Transverse colon (tissue), 4 donors: ENCODE measurements around the gene ZC3HAV1L. TPM values are rescaled to one million over a fixed set of nuclear protein-coding genes. Genes with fewer than 3 reads are reported as not detected.

Experiments used
- DNase-seq: peaks from one replicate; pipeline ENCODE4 v3.0.0-alpha.2; 2019
- H3K27ac ChIP-seq, 4 donors: fragments of 200-600 bp; sonication (generic); 2 replicates each; pipeline ENCODE4 v1.5.1; 2016 to 2018; ENCODE audit warnings: inconsistent platforms in 4 of 4
- H3K27me3 ChIP-seq: fragments of 200-600 bp; sonication (generic); 2 replicates; pipeline ENCODE4 v1.5.1; 2017; ENCODE audit warnings: inconsistent platforms
- H3K36me3 ChIP-seq, 4 donors: fragments of 200-600 bp; sonication (generic); 2 replicates each; pipeline ENCODE4 v1.5.1; 2017 to 2019; ENCODE audit warnings: inconsistent platforms in 4 of 4
- H3K4me1 ChIP-seq, 4 donors: fragments of 200-600 bp; sonication (generic); 2 replicates each; pipeline ENCODE4 v1.5.1; 2017 to 2020; ENCODE audit warnings: inconsistent platforms in 4 of 4
- H3K4me3 ChIP-seq, 4 donors: fragments of 200-600 bp; sonication (generic); 1 replicate in 1 of 4; 2 replicates in 3 of 4; pipeline versions ENCODE4 v1.5.1 to v1.6.1; 2017 to 2019; ENCODE audit warnings: inconsistent platforms in 4 of 4
- H3K9me3 ChIP-seq, 2 donors: fragments of 200-600 bp; sonication (generic); 2 replicates each; pipeline ENCODE4 v1.5.1; 2017 to 2019; ENCODE audit warnings: inconsistent platforms in 2 of 2
- EP300 ChIP-seq: sonication (generic); formaldehyde crosslinking; IDR thresholded peaks from one replicate; pipeline ENCODE4 v1.6.1; 2017; ENCODE audit warnings: antibody characterized with exemption, low read depth
- POLR2A ChIP-seq: fragments of 450-650 bp; IDR thresholded peaks from one replicate; pipeline ENCODE4 v1.6.1; 2016; ENCODE audit warnings: antibody characterized with exemption, mild to moderate bottlenecking, moderate library complexity
- POLR2AphosphoS5 ChIP-seq, 3 donors: sonication (generic); formaldehyde crosslinking; IDR thresholded peaks; one replicate each; pipeline ENCODE4 v1.6.1; 2016; ENCODE audit warnings: antibody characterized with exemption in 3 of 3
- WGBS, 2 donors: methylation state at CpG; one replicate each; pipeline ENCODE4 v1.1.5; 2018; ENCODE audit warnings: low coverage in 1 of 2; 5-methylcytosine and 5-hydroxymethylcytosine counted together
- in situ Hi-C, 4 donors: fragments of 200-750 bp; cut with MboI; loops; one replicate each; pipeline versions ENCODE4 v1.15.0 to v1.15.1; 2017; ENCODE audit warnings: low sequenced_read_pairs in 3 of 4, low pct_ligation_motif_present in 1 of 4, low pct_unique_long_range_greater_than_20kb in 1 of 4
- intact Hi-C: fragments of 100-400 bp; cut with DNase I; formaldehyde crosslinking; loops from one replicate; pipeline ENCODE4 v1.15.1; 2023; ENCODE audit warnings: low total_unique reads
- total RNA-seq, 4 donors: library from RNA; depleted of rRNA; stranded (reverse); fragments of >200 nt; gene quantifications; one replicate each; pipeline ENCODE4 v1.1.0, GENCODE V29; 2016
- TF ChIP-seq, protein P1 (sequence below), 5 experiments: fragments of 200-600 bp in 3 of 5; fragments of 450-650 bp in 2 of 5; sonication (generic) in 3 of 5; IDR thresholded peaks; 1 replicate in 2 of 5; 2 replicates in 3 of 5; pipeline ENCODE4 v1.5.1; 2016 to 2017; ENCODE audit warnings: antibody characterized with exemption in 5 of 5, inconsistent platforms in 3 of 5, mild to moderate bottlenecking in 2 of 5, moderate library complexity in 1 of 5

The ZC3HAV1L gene
- total RNA-seq, 4 donors from 2014 or later = 5.2 to 71.4 (median 14.7) TPM

DNA sequence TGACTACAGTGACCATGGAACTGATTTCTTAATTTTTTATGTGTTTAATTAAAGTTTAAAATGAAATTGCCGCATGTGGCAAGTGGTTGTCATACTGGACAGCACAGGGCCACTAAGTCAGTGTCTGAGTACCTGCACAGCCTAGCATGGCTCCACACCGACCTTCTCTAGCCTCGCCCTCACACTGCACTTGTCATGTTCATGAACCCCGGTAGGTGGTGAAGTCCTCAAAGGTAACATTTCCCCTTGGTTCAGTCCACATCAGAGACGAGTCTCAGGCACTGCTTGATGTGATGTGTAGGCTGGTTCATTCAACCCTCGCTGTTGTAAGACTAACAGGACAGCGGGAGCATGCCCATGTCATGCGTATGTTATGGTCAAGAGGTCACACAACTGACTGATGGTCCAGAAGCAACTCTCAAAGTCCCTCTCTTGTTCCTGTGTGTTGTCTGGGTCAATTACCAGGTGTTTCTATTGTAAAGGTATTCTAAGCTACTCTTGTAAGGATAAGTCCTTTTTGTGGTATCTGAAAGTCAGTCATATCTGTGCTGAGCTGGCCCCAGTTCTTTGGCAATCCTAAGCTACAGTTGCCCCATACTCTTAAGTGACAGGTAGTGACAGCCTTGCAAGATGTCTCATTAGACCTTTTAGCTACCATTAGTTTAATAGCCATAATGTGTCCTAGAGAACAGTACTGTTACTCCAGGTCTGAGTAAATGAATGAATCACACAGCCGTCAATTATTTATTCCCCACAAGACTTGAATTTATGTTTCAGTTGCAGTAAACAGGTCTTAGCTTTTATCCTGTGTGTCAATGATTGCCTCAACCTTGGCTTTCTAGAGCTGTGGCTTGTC lies 32.9 kb upstream of the ZC3HAV1L start:
- Histone ChIP-seq H3K36me3 (peaks cover 0 to 55% (median 28%) of the 10 kb centered on the region in 4 donors), H3K4me1 (no peaks in the 10 kb centered on the region), H3K9me3 (no peaks in the 10 kb centered on the region), H3K27me3 (no peaks in the 10 kb centered on the region), H3K27ac (no peak overlapping the region), H3K4me3 (no peak overlapping the region)
- TF ChIP-seq POLR2A = no peak
- TF ChIP-seq POLR2AphosphoS5 (IDR thresholded peaks at IDR 0.05) = no peak
- no peak for TF ChIP-seq EP300
- TF ChIP-seq, protein P1, sequence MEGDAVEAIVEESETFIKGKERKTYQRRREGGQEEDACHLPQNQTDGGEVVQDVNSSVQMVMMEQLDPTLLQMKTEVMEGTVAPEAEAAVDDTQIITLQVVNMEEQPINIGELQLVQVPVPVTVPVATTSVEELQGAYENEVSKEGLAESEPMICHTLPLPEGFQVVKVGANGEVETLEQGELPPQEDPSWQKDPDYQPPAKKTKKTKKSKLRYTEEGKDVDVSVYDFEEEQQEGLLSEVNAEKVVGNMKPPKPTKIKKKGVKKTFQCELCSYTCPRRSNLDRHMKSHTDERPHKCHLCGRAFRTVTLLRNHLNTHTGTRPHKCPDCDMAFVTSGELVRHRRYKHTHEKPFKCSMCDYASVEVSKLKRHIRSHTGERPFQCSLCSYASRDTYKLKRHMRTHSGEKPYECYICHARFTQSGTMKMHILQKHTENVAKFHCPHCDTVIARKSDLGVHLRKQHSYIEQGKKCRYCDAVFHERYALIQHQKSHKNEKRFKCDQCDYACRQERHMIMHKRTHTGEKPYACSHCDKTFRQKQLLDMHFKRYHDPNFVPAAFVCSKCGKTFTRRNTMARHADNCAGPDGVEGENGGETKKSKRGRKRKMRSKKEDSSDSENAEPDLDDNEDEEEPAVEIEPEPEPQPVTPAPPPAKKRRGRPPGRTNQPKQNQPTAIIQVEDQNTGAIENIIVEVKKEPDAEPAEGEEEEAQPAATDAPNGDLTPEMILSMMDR (IDR thresholded peaks at IDR 0.05) = no peak
- intact Hi-C loops (no loop called here), in situ Hi-C loops (loop anchor here in 1 of 4 donors (25.0 kb wide), 1 partner anchor 181 kb away; no protein-coding TSS in a partner anchor)
- WGBS, 2 donors = 80 to 97% methylated on average over 2 to 9 of the region's 9 CpGs
- DNase-seq = no peak

DNA sequence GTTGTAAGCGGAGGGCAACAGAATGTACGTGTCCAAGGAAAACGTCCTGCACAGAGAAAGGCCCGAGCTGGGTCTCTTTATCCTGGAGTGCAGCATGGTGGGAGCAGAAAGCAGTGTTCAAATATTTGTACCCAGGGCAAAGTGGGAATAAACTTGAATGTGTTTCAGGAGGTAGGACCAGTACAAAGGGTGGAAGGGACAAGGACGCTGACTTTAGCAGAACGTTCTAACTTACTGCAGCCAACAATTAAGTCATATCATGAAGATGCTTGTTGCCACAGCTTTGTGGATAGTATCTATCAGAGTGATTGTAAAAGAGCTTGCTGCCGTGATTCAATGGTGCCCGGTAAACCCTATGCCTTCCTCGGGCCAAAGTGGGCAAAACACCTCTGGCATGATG lies 30.5 kb upstream of the ZC3HAV1L start:
- 89 to 91% methylated on average over 6 to 9 of the region's 9 CpGs for WGBS, 2 donors
- no peaks in the 10 kb centered on the region for H3K9me3 ChIP-seq
- TF ChIP-seq EP300 = no peak
- no peak for TF ChIP-seq POLR2A
- TF ChIP-seq, protein P1 (IDR thresholded peaks at IDR 0.05) = no peak
- TF ChIP-seq POLR2AphosphoS5 (IDR thresholded peaks at IDR 0.05) = no peak
- no peaks in the 10 kb centered on the region for H3K27me3 ChIP-seq
- H3K4me1 ChIP-seq = no peaks in the 10 kb centered on the region
- in situ Hi-C loops (loop anchor here in 1 of 4 donors (25.0 kb wide), 1 partner anchor 179 kb away; no protein-coding TSS in a partner anchor), intact Hi-C loops (no loop called here)
- no peak overlapping the region for H3K27ac ChIP-seq
- peaks cover 0 to 41% (median 19%) of the 10 kb centered on the region in 4 donors for H3K36me3 ChIP-seq
- H3K4me3 ChIP-seq = no peak overlapping the region
- DNase-seq = no peak

DNA sequence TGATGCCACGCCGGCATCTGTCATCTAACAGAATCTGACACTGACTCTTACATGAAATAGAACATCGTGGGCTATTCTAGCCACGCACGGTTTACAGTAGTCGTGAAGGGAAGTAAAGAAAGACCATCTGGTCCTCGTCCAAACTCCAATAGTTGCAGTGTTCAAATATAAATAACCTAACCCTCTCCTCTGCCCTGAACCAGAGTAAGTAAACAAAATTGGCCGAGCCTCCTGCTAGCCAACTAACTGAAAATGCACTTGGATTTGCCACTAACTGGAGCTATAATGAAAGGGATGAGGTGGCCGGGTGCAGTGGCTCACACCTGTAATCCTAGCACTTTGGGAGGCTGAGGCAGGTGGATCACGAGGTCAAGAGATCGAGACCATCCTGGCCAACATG lies 29.5 kb upstream of the ZC3HAV1L start:
- Histone ChIP-seq H3K9me3 (no peaks in the 10 kb centered on the region), H3K36me3 (peaks cover 0 to 48% (median 22%) of the 10 kb centered on the region in 4 donors), H3K27me3 (no peaks in the 10 kb centered on the region), H3K4me1 (no peaks in the 10 kb centered on the region), H3K27ac (no peak overlapping the region), H3K4me3 (no peak overlapping the region)
- TF ChIP-seq POLR2A (no peak), POLR2AphosphoS5 (IDR thresholded peaks at IDR 0.05) (no peak)
- TF ChIP-seq, protein P1 (IDR thresholded peaks at IDR 0.05) = no peak
- in situ Hi-C loops = loop anchor here in 1 of 4 donors (25.0 kb wide), 1 partner anchor 178 kb away; no protein-coding TSS in a partner anchor
- 75 to 83% methylated on average over 7 to 11 of the region's 11 CpGs for WGBS, 2 donors
- intact Hi-C loops = no loop called here
- no peak for DNase-seq

DNA sequence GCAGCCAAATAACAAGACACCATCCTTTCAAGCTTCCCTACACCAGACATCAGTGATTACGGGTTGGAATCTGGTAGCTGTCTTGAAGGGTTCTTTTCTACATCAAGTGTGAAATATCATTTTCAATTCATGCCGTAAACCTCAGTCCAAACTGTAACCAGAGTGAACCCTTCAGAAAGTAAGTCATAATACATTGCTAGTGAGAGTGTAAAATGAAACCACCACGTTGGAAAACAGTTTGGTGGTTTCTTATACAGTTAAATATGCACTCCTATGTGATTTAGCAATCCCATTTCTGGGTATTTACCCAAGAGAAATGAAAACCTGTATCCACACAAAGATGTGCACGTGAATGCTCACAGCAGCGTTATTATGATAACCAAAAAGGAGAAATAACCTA lies 25.6 kb upstream of the ZC3HAV1L start:
- peaks cover 0 to 39% (median 18%) of the 10 kb centered on the region in 4 donors for H3K36me3 ChIP-seq
- TF ChIP-seq POLR2AphosphoS5 (IDR thresholded peaks at IDR 0.05) (no peak), POLR2A (no peak), EP300 (no peak)
- TF ChIP-seq, protein P1 (IDR thresholded peaks at IDR 0.05) = no peak
- WGBS, 2 donors = 73 to 76% methylated on average over 5 of the region's 5 CpGs
- intact Hi-C loops = no loop called here
- H3K27ac ChIP-seq = no peak overlapping the region
- no peak for DNase-seq
- no peaks in the 10 kb centered on the region for H3K4me1 ChIP-seq
- no peaks in the 10 kb centered on the region for H3K9me3 ChIP-seq
- H3K4me3 ChIP-seq = no peak overlapping the region
- H3K27me3 ChIP-seq = no peaks in the 10 kb centered on the region
- in situ Hi-C loops = loop anchor here in 1 of 4 donors (25.0 kb wide), 1 partner anchor 174 kb away; no protein-coding TSS in a partner anchor
